Vagina (tissue), 2 donors: ENCODE data around the gene ZNF552.

ENCODE experiments used
- POLR2A ChIP-seq, 2 donors: fragments of 450-650 bp; IDR thresholded peaks; one replicate each; pipeline ENCODE4 v1.6.1; 2017; ENCODE audit warnings: antibody characterized with exemption in 2 of 2, mild to moderate bottlenecking in 2 of 2, moderate library complexity in 2 of 2
- POLR2AphosphoS5 ChIP-seq, 2 donors: sonication (generic); formaldehyde crosslinking; IDR thresholded peaks; one replicate each; pipeline ENCODE4 v1.9.0; 2017; ENCODE audit warnings: antibody characterized with exemption in 2 of 2, mild to moderate bottlenecking in 2 of 2, low read depth in 1 of 2; ENCODE audit not compliant: insufficient read depth in 1 of 2
- TF ChIP-seq, protein P1 (sequence below), 3 experiments: fragments of 450-650 bp in 2 of 3; fragments of 200-600 bp in 1 of 3; sonication (generic) in 1 of 3; IDR thresholded peaks; one replicate each; pipeline ENCODE4 v1.5.1; 2017 to 2019; ENCODE audit warnings: antibody characterized with exemption in 3 of 3, mild to moderate bottlenecking in 2 of 3, moderate library complexity in 2 of 3

DNA sequence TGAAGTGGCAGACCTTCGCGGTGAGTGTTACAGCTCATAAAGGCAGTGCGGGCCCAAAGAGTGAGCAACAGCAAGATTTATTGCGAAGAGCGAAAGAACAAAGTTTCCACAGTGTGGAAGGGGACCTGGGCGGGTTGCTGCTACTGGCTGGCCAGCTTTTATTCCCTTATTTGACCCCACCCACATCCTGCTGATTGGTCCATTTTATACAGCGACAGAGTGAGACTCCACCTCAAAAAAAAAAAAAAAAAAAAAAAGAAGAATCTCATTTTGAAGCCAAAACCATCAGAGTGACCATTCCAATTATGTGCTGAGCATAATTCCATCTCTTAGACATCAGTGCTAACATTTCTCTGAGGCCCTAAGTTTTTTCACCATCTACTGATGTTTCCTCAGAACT lies 1.9 kb upstream of the ZNF552 start:
- TF ChIP-seq POLR2AphosphoS5 (IDR thresholded peaks at IDR 0.05; ENCODE audit: insufficient read depth in 1 of 2, low read depth in 1 of 2) (no peak), POLR2A (IDR thresholded peaks at IDR 0.05) (no peak)
- TF ChIP-seq, protein P1, sequence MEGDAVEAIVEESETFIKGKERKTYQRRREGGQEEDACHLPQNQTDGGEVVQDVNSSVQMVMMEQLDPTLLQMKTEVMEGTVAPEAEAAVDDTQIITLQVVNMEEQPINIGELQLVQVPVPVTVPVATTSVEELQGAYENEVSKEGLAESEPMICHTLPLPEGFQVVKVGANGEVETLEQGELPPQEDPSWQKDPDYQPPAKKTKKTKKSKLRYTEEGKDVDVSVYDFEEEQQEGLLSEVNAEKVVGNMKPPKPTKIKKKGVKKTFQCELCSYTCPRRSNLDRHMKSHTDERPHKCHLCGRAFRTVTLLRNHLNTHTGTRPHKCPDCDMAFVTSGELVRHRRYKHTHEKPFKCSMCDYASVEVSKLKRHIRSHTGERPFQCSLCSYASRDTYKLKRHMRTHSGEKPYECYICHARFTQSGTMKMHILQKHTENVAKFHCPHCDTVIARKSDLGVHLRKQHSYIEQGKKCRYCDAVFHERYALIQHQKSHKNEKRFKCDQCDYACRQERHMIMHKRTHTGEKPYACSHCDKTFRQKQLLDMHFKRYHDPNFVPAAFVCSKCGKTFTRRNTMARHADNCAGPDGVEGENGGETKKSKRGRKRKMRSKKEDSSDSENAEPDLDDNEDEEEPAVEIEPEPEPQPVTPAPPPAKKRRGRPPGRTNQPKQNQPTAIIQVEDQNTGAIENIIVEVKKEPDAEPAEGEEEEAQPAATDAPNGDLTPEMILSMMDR (IDR thresholded peaks at IDR 0.05), result no peak
